Osteocyte (in vitro differentiated cells): Measurements from ENCODE around the gene LRGUK. TPM values are rescaled to one million over a fixed set of nuclear protein-coding genes. Genes with fewer than 3 reads are reported as not detected.

Source experiments
- DNase-seq: peaks from one replicate; pipeline ENCODE4 v3.0.0; 2021; ENCODE audit warnings: mixed read lengths; ENCODE audit not compliant: unreplicated experiment; ENCODE audit errors: extremely low spot score
- H3K27ac Mint-ChIP-seq: one replicate; pipeline ENCODE4 v1.8.0; 2021; ENCODE audit warnings: mild to moderate bottlenecking, mixed read lengths; ENCODE audit not compliant: unreplicated experiment
- H3K27me3 Mint-ChIP-seq: one replicate; pipeline ENCODE4 v1.8.0; 2021; ENCODE audit warnings: mixed read lengths; ENCODE audit not compliant: unreplicated experiment
- H3K36me3 Mint-ChIP-seq: one replicate; pipeline ENCODE4 v1.8.0; 2021; ENCODE audit warnings: mixed read lengths; ENCODE audit not compliant: unreplicated experiment
- H3K4me1 Mint-ChIP-seq: one replicate; pipeline ENCODE4 v1.8.0; 2021; ENCODE audit warnings: mixed read lengths; ENCODE audit not compliant: unreplicated experiment
- H3K4me3 Mint-ChIP-seq: one replicate; pipeline ENCODE4 v1.8.0; 2021; ENCODE audit warnings: mild to moderate bottlenecking, moderate library complexity, mixed read lengths; ENCODE audit not compliant: unreplicated experiment
- H3K9me3 Mint-ChIP-seq: one replicate; pipeline ENCODE4 v1.8.0; 2021; ENCODE audit warnings: mixed read lengths; ENCODE audit not compliant: unreplicated experiment
- CTCF ChIP-seq: fragments of 200-600 bp; sonication (generic); IDR thresholded peaks from 2 replicates; pipeline ENCODE4 v1.5.0; 2021; ENCODE audit warnings: antibody characterized with exemption, mild to moderate bottlenecking, moderate library complexity
- total RNA-seq: library from RNA; stranded (reverse); gene quantifications from 2 replicates; pipeline ENCODE4 v1.2.1, GENCODE V29; 2021

LRGUK gene
- total RNA-seq, 1 donor from 2014 or later, result 0.30 TPM

DNA sequence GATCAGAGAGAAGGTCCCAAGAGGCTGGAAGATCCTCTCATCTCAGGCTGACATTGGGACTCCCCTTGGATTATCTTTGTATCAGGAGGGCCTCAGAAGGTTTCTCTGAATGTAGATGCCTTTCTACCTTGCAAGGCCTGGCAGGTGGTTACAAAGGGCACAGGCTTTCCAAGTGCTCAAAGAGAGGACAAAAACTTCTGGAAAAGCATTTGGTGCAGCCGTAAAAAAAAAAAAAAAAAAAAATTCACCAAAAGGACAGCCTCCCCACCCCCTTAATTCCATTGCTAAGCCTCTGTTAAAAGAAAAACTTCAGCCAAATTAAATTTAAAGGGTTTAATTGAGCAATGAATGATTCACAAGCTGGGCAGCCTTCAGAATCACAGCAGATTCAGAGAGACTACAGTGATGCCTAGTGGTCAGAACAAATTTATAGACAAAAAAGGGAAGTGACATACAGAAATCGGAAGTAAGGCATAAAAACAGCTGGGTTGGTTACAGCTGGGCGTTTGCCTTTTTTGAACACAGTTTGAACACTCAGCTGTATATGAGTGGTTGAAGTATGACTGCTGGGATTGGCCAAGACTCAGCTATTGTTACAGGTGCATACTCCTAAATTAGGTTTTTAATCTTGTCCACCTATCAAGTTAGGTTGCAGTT is 42.5 kb upstream of the LRGUK start:
- Mint-ChIP-seq H3K36me3 (peaks cover 3% of the 10 kb centered on the region), H3K9me3 (peaks cover 20% of the 10 kb centered on the region), H3K27ac (no peak overlapping the region), H3K27me3 (no peaks in the 10 kb centered on the region), H3K4me3 (no peak overlapping the region), H3K4me1 (no peaks in the 10 kb centered on the region)
- TF ChIP-seq CTCF, result no peak
- DNase-seq, result no peak

GRCh38 chr7:134085311-134085710 is 41.8 kb upstream of the LRGUK start:
- H3K27me3 Mint-ChIP-seq, result no peaks in the 10 kb centered on the region
- peaks cover 3% of the 10 kb centered on the region for H3K36me3 Mint-ChIP-seq
- no peak for TF ChIP-seq CTCF
- peaks cover 27% of the 10 kb centered on the region for H3K9me3 Mint-ChIP-seq
- no peak overlapping the region for H3K27ac Mint-ChIP-seq
- no peak for DNase-seq
- no peak overlapping the region for H3K4me3 Mint-ChIP-seq
- H3K4me1 Mint-ChIP-seq, result no peaks in the 10 kb centered on the region

GRCh38 chr7:134086998-134087735 is 40.0 kb upstream of the LRGUK start:
- Mint-ChIP-seq H3K27me3 (no peaks in the 10 kb centered on the region), H3K36me3 (peaks cover 3% of the 10 kb centered on the region)
- TF ChIP-seq CTCF, result no peak

DNA sequence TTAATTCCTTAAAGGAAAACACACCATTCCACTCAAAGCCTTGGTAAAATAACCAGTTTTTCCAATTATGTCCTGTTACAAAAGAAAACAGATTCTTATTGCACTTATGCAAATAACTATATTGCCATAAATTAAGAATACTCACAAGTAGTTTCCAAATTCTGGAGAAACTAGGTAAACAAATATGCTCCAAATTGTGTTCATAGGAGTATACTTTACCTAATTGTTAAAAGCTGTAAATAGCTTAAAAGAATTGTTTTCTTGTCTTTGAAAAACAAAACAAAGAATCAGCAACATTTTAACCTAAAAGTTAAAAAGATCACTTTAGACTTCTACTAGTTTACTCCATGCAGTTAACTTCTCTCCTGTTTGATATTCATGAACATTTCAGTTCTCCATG is 38.9 kb upstream of the LRGUK start:
- no peaks in the 10 kb centered on the region for H3K27me3 Mint-ChIP-seq
- H3K36me3 Mint-ChIP-seq, result peaks cover 3% of the 10 kb centered on the region
- peaks cover 34% of the 10 kb centered on the region for H3K9me3 Mint-ChIP-seq
- no peak for DNase-seq
- no peak overlapping the region for H3K4me3 Mint-ChIP-seq
- no peak for TF ChIP-seq CTCF
- no peak overlapping the region for H3K27ac Mint-ChIP-seq
- no peaks in the 10 kb centered on the region for H3K4me1 Mint-ChIP-seq

More at GRCh38 chr7:134086998-134087735, 40.0 kb upstream of the LRGUK start:
- H3K27ac Mint-ChIP-seq, result no peak overlapping the region
- peaks cover 29% of the 10 kb centered on the region for H3K9me3 Mint-ChIP-seq
- DNase-seq, result no peak
- no peaks in the 10 kb centered on the region for H3K4me1 Mint-ChIP-seq
- H3K4me3 Mint-ChIP-seq, result no peak overlapping the region

GRCh38 chr7:134089446-134089845 is 37.7 kb upstream of the LRGUK start:
- TF ChIP-seq CTCF, result no peak
- peaks cover 3% of the 10 kb centered on the region for H3K36me3 Mint-ChIP-seq
- no peaks in the 10 kb centered on the region for H3K4me1 Mint-ChIP-seq
- no peak overlapping the region for H3K4me3 Mint-ChIP-seq
- H3K27me3 Mint-ChIP-seq, result no peaks in the 10 kb centered on the region
- H3K9me3 Mint-ChIP-seq, result peaks cover 46% of the 10 kb centered on the region
- no peak for DNase-seq
- no peak overlapping the region for H3K27ac Mint-ChIP-seq
